K562 (cell line): ENCODE results near the gene SRSF9. TPM values are rescaled to one million over a fixed set of nuclear protein-coding genes. Genes with fewer than 3 reads are reported as not detected.

Experiments
- BCLAF1 ChIP-seq, 2 experiments: fragments of 450-650 bp in 1 of 2; IDR thresholded peaks; 2 replicates each; pipeline ENCODE4 v1.6.1; 2011 to 2017; ENCODE audit warnings: low read depth in 2 of 2, antibody characterized with exemption in 1 of 2, borderline replicate concordance in 1 of 2, low read length in 1 of 2, mild to moderate bottlenecking in 1 of 2, mixed read lengths in 1 of 2; ENCODE audit not compliant: control insufficient read depth in 1 of 2
- ELK3 ChIP-seq: fragments of 450-650 bp; formaldehyde crosslinking; IDR thresholded peaks from 2 replicates; pipeline ENCODE4 v1.4.0; 2020; ENCODE audit warnings: mild to moderate bottlenecking
- HOMEZ ChIP-seq: fragments of 250-450 bp; sonication (Bioruptor Pico); IDR thresholded peaks from 2 replicates; pipeline ENCODE4 v1.4.0; 2020; ENCODE audit warnings: mild to moderate bottlenecking, moderate library complexity
- RBM15 ChIP-seq: fragments of 200-400 bp; formaldehyde crosslinking; IDR thresholded peaks from 2 replicates; pipeline ENCODE4 v1.6.1; 2018; ENCODE audit warnings: mild to moderate bottlenecking, low read length, moderate library complexity; ENCODE audit not compliant: insufficient read depth
- RREB1 ChIP-seq: fragments of 250-450 bp; sonication (Bioruptor Pico); IDR thresholded peaks from 2 replicates; pipeline ENCODE4 v1.4.0; 2020
- SAFB ChIP-seq: fragments of 200-400 bp; formaldehyde crosslinking; IDR thresholded peaks from 2 replicates; pipeline ENCODE4 v1.6.1; 2017; ENCODE audit warnings: low read depth, low read length, borderline replicate concordance
- U2AF1 ChIP-seq: fragments of 200-400 bp; formaldehyde crosslinking; optimal IDR thresholded peaks from 2 replicates; pipeline ENCODE3; 2017; ENCODE audit warnings: mild to moderate bottlenecking, low read depth, low read length, moderate library complexity
- VEZF1 ChIP-seq: fragments of 200-800 bp; sonication (Bioruptor generic); IDR thresholded peaks from 2 replicates; pipeline ENCODE4 v1.6.1; 2017; ENCODE audit warnings: missing genetic modification characterization, missing compliant biosample characterization
- ZFP30 ChIP-seq: fragments of 250-450 bp; sonication (Bioruptor Pico); IDR thresholded peaks from 2 replicates; pipeline ENCODE4 v1.8.0; 2022; ENCODE audit warnings: moderate library complexity, mild to moderate bottlenecking, inconsistent platforms, borderline replicate concordance
- ZSCAN32 ChIP-seq: fragments of 450-650 bp; formaldehyde crosslinking; IDR thresholded peaks from 2 replicates; pipeline ENCODE4 v1.4.0; 2020; ENCODE audit warnings: mild to moderate bottlenecking, moderate library complexity
- polyA plus RNA-seq, 8 experiments: library from polyadenylated mRNA; depleted of rRNA in 4 of 8; stranded (reverse) in 5 of 8; unstranded in 3 of 8; fragments of >200 nt; fragmentation: Nextera tagmentation in 2 of 8; fragmentation: Illumina TruSeq in 1 of 8; extraction: Ambion mirVana in 2 of 8; extraction: Trizol in 1 of 8; gene quantifications; 2 replicates each; pipeline versions ENCODE4 v1.2.1 to v1.2.3, GENCODE V29; 2011 to 2014; ENCODE audit warnings: inconsistent platforms in 1 of 8, missing spikeins in 1 of 8
- total RNA-seq, 7 experiments: library from RNA; depleted of rRNA in 6 of 7; stranded (reverse); fragments of >200 nt in 6 of 7; fragmentation: Illumina TruSeq in 2 of 7; extraction: Trizol in 2 of 7; gene quantifications; 2 replicates each; pipeline versions ENCODE4 v1.2.1 to v1.2.3, GENCODE V29; 2011 to 2021; ENCODE audit warnings: low replicate concordance in 1 of 7

The SRSF9 gene
- total and polyA plus RNA-seq, 9 of the 15 experiments (the other 6 are each of a cell fraction or from before 2014, with no cell fraction given) = 40.3 to 291 (median 230) TPM

- TF ChIP-seq BCLAF1 (IDR thresholded peaks at IDR 0.05; ENCODE audit: borderline replicate concordance in 1 of 2, control insufficient read depth in 1 of 2, low read depth in 2 of 2, low read length in 1 of 2) (no peak), SAFB (peak; percentile 34; the same call in 1 of the 2 replicates), HOMEZ (CRISPR knock-in tag) (peak; percentile 75; the same call in 1 of the 2 replicates), RBM15 (no peak), U2AF1 (peak; percentile 70), VEZF1 (CRISPR knock-in tag) (peak; percentile 80), ZSCAN32 (CRISPR knock-in tag) (0 out of 2 replicates have a peak, but pooled peaks have one; percentile 43), ZFP30 (CRISPR knock-in tag) (no peak), ELK3 (CRISPR knock-in tag) (no peak), RREB1 (0 out of 2 replicates have a peak, but pooled peaks have one; percentile 62)
Measured at GRCh38 chr12:120469450-120470149, at the start of gene SRSF9 (continued).
